Stimulated activated CD8-positive, alpha-beta memory T cell treated with anti-CD3 and anti-CD28 coated beads, Interleukin-7, amount 100 ng/mL, for 1 hour (primary cell): ENCODE data around the gene CRK.
"Not testable (repeated sequence)": the region's sequence is repeated elsewhere in the genome, so short reads cannot be mapped to it uniquely, and the experiment has no call there.

Experiments
- DNase-seq, 2 donors: peaks; one replicate each; pipeline ENCODE4 v3.0.0-alpha.2; 2020; ENCODE audit warnings: low read depth in 2 of 2

CRK gene

GRCh38 chr17:1467898-1468492 is 12.0 kb upstream of the CRK start:
- no peak for DNase-seq

- no peak for DNase-seq
These were observed 11.2 kb upstream of the CRK start for GRCh38 chr17:1467258-1467657.

- DNase-seq = no peak
These were observed 8.2 kb upstream of the CRK start for GRCh38 chr17:1464186-1464585.

GRCh38 chr17:1462164-1463112 is 6.4 kb upstream of the CRK start:
- DNase-seq = no peak

DNA sequence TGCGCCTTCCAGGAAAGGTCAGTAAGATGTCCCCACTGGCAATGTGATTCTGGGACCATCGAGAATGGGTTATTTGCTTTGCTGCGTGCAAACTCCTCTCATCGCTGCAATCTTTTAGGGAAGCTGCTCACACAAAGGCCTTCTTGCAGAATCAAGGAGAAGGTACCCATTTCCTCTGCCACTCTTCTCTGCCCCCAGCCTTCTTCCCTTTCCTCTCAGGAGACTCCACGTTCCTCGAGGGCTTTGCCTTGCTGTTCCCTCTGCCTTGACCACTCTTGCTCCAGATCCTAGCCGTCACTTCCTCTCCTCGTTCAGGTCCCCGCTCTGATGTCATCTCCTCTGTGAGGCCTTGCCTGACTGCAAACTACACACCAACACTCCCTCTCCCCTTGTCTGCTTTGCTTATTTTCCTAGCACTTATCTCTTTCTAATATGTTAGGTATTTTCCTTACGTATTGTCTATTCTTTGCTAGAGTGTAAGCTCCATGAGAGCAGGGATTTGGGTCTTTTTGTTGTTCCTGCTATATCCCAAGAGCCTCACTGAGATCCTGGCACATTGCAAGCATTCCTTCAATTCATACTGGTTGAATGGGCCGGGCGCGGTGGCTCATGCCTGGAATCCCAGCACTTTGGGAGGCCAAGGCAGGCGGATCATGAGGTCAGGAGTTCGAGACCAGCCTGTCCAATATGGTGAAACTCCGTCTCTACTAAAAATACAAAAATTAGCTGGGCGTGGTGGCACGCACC is 5.3 kb upstream of the CRK start:
- no peak for DNase-seq

GRCh38 chr17:1460233-1460632 is 4.2 kb upstream of the CRK start:
- no peak for DNase-seq

- no peak for DNase-seq
These were observed 688 bp downstream of the CRK start for GRCh38 chr17:1455291-1455796.

DNA sequence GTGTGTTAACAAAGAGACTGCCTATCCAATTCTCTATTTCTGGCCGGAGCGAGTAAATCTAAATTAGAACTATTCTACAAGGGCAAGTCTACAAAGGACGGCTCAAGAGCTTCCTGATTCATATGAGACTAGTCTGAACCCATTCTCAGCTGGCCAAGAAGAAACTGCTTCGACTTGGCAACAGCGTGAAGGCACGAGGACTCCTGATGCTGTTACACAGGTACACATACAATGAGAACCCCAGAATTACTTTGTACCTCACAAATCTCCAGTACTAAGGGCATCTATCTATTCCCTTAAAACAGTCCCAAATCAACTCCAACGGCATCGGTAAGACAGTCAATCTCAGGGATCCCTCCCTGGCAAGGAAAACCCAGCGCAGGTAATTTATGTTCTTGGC is 1.5 kb downstream of the CRK start:
- no peak for DNase-seq

GRCh38 chr17:1453694-1454093 is 2.3 kb downstream of the CRK start:
- not testable (repeated sequence) for DNase-seq

GRCh38 chr17:1452836-1453235 is 3.2 kb downstream of the CRK start:
- no peak for DNase-seq

DNA sequence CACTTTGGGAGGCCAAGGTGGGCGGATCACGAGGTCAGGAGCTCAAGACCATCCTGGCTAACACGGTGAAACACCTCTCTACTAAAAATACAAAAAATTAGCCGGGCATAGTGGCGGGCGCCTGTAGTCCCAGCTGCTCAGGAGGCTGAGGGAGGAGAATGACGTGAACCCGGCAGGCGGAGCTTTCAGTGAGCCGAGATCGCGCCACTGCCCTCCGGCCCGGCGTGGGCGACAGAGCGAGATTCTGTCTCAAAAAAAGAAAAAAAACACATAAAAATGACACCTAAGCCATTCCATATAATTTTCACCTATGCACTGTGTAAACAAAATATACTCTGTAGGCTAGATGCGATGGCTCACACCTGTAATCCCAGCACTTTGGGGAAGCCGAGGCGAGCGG is 5.8 kb downstream of the CRK start:
- not testable (repeated sequence) for DNase-seq

GRCh38 chr17:1449412-1449967 is 6.5 kb downstream of the CRK start:
- no peak for DNase-seq

GRCh38 chr17:1447052-1447451 is 9.0 kb downstream of the CRK start:
- no peak for DNase-seq

- no peak for DNase-seq
These were observed 9.8 kb downstream of the CRK start for GRCh38 chr17:1446201-1446600.

GRCh38 chr17:1445695-1446094 is 10.3 kb downstream of the CRK start:
- not testable (repeated sequence) for DNase-seq

DNA sequence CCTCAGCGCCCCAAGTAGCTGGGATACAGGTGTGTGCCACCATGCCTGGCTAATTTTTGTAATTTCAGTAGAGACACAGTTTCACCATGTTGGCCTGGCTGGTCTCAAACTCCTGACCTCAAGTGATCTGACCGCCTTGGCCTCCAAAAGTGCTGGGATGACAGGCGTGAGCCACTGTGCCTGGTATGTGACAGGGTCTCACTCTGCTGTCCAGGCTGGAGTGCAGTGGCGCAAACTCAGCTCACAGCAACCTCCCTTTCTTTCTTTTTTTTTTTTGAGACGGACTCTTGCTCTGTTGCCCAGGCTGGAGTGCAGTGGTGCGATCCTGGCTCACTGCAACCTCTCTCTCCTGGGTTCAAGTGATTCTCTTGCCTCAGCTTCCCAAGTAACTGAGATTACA is 13.3 kb downstream of the CRK start:
- DNase-seq = not testable (repeated sequence)

DNA sequence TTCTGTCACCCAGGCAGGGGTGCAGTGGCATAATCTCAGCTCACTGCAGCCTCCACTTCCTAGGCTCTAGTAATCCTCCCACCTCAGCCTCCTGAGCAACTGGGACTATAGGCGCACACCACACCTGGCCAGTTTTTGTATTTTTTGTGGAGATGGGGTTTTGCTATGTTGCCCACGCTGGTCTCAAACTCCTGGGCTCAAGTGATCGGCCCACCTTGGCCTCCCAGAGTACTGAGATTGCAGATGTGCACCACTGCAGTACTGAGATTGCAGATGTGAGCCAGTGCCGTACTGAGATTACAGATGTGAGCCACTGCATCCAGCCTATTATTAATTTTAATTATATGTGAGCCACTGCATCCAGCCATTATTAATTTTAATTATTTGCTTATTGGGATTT is 13.8 kb downstream of the CRK start:
- no peak for DNase-seq

- no peak for DNase-seq
These were observed 15.1 kb downstream of the CRK start for GRCh38 chr17:1440921-1441320.

DNA sequence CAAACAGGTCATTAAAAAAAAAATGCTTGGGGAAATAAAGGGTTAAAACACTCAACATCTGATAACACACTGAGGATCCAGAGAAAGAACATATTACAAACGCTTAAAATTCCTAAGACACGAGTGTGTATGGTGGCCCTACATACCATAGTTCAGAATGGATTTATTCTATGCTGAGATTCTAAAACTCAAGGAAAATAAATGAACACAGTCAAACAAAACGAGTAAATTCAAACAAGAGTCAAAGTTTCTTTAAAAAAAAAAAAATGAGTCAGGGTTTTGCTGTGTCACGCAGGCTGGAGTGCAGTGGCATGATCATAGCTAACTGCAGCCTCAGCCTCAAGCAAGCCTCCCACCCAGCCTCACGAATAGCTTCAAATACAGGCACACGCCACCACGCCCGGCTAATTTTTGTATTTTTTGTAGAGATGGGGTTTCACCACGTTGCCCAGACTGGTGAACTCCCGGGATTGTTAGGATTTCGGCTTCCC is 17.4 kb downstream of the CRK start:
- DNase-seq = no peak

- DNase-seq = no peak
These were observed 20.7 kb downstream of the CRK start for GRCh38 chr17:1435326-1435725.

- no peak for DNase-seq
These were observed 21.9 kb downstream of the CRK start for GRCh38 chr17:1434150-1434549.

DNA sequence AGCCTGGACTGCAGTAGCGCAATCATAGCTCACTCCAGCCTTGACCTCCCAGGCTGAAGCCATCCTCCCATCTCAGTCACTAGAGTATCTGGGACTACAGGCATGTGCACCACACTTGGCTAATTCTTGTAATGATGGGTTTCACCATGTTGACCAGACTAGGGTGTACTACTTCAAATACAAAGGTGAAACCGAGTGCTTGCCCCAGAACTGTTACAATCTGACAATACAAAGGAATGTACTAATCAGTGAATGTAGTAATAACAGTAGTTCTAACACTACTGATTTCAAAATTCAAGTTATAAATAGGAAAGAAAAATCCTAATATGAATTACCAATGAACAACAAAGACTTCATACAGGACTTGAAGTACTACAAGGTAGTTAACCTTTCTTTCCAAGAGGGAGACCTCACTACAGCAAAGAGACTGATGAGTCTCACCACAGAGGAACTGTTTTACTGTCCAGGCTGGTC is 24.4 kb downstream of the CRK start:
- no peak for DNase-seq
